NB4 (cell line): ENCODE data around the gene RNF214.

Experiments used
- DNase-seq: peaks from one replicate; pipeline ENCODE4 v3.0.0; 2010; ENCODE audit warnings: low read depth
- H3K4me3 ChIP-seq: one replicate; pipeline ENCODE4 v1.5.1; 2011; ENCODE audit warnings: mild to moderate bottlenecking, low read depth, low read length, moderate library complexity
- MAX ChIP-seq: IDR thresholded peaks from 2 replicates; pipeline ENCODE4 v1.6.1; 2011; ENCODE audit warnings: low read depth, low read length
- MYC ChIP-seq: IDR thresholded peaks from 2 replicates; pipeline ENCODE4 v1.6.1; 2011; ENCODE audit warnings: low read depth, low read length
- POLR2A ChIP-seq: IDR thresholded peaks from 2 replicates; pipeline ENCODE4 v1.6.1; 2011; ENCODE audit warnings: mild to moderate bottlenecking; ENCODE audit not compliant: insufficient read length; ENCODE audit errors: extremely low read depth
- TF ChIP-seq, protein P1 (sequence below): IDR thresholded peaks from one replicate; pipeline ENCODE4 v1.5.1; 2012; ENCODE audit warnings: low read depth, low read length

The RNF214 gene

GRCh38 chr11:117302228-117302627 is 69.8 kb downstream of the RNF214 start:
- no peak overlapping the region for H3K4me3 ChIP-seq
- no peak for DNase-seq
- TF ChIP-seq POLR2A = no peak

DNA sequence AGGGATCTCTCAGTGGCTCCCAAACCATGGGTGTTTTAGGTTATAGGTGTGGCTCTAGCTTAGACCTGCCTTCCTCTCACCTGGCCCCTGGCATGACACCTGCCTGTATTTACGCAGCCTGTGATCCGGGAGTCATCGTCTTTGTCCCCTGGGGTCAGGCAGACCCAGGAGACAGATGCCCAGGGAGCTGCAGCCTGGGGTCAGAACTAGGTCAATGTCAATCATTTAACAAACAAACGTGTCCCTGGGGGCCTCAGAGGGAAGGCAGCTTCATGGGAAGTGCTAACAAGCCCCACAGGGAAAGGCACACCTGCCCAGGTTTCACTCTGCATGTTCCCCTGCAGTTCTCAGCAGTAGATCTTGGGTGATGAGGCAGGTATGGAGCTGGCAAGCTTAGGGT is 70.6 kb downstream of the RNF214 start:
- TF ChIP-seq, protein P1, sequence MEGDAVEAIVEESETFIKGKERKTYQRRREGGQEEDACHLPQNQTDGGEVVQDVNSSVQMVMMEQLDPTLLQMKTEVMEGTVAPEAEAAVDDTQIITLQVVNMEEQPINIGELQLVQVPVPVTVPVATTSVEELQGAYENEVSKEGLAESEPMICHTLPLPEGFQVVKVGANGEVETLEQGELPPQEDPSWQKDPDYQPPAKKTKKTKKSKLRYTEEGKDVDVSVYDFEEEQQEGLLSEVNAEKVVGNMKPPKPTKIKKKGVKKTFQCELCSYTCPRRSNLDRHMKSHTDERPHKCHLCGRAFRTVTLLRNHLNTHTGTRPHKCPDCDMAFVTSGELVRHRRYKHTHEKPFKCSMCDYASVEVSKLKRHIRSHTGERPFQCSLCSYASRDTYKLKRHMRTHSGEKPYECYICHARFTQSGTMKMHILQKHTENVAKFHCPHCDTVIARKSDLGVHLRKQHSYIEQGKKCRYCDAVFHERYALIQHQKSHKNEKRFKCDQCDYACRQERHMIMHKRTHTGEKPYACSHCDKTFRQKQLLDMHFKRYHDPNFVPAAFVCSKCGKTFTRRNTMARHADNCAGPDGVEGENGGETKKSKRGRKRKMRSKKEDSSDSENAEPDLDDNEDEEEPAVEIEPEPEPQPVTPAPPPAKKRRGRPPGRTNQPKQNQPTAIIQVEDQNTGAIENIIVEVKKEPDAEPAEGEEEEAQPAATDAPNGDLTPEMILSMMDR = no peak
- no peak for TF ChIP-seq POLR2A
- TF ChIP-seq MAX = no peak
- TF ChIP-seq MYC = no peak
- DNase-seq = no peak
- no peak overlapping the region for H3K4me3 ChIP-seq

GRCh38 chr11:117303646-117304315 is 71.3 kb downstream of the RNF214 start:
- TF ChIP-seq, protein P1 = no peak
- TF ChIP-seq POLR2A = no peak
- no peak for TF ChIP-seq MYC
- TF ChIP-seq MAX = no peak
- no peak for DNase-seq

GRCh38 chr11:117305145-117305544 is 72.7 kb downstream of the RNF214 start:
- TF ChIP-seq MYC = no peak
- DNase-seq = no peak
- no peak overlapping the region for H3K4me3 ChIP-seq

More at GRCh38 chr11:117303646-117304315, 71.3 kb downstream of the RNF214 start:
- H3K4me3 ChIP-seq = no peak overlapping the region

DNA sequence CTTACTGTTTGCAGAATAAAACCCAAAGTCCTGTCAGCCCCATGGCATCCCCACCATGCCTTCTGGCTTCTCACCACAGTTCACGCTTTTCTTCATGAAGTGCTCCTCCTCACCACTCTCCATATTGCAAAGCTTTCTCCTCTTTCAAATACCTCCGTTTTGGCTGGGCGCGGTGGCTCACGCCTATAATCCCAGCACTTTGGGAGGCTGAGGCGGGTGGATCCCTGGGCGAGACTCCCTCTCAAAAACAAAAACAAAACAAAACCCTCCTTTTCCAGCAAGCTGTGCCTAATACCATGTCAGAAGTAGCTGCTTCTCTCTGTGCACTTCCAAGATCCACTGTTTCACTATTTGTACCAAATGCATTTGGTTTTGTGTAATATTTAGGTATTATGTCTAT is 76.8 kb downstream of the RNF214 start:
- no peak for DNase-seq

GRCh38 chr11:117313091-117313490 is 80.6 kb downstream of the RNF214 start:
- no peak for TF ChIP-seq MAX
- no peak for TF ChIP-seq MYC
- no peak overlapping the region for H3K4me3 ChIP-seq
- DNase-seq = peak; percentile 49

More for the DNA sequence above, 76.8 kb downstream of the RNF214 start:
- H3K4me3 ChIP-seq = no peak overlapping the region
- TF ChIP-seq, protein P1 = no peak
- TF ChIP-seq MYC (no peak), POLR2A (no peak), MAX (no peak)

- DNase-seq = no peak
- no peak for TF ChIP-seq POLR2A
- no peak for TF ChIP-seq MYC
- no peak for TF ChIP-seq MAX
- TF ChIP-seq, protein P1 = no peak
- H3K4me3 ChIP-seq = no peak overlapping the region
Measured at GRCh38 chr11:117313828-117314768, 81.6 kb downstream of the RNF214 start.
